HCT116 (cell line): ENCODE measurements around the gene PLCB1. TPM values are rescaled to one million over a fixed set of nuclear protein-coding genes. Genes with fewer than 3 reads are reported as not detected.

Experiments
- ATAC-seq: fragments of 200-7000 bp; cut with Tn5 transposase; 2 replicates; pipeline ENCODE4 v1.9.1; 2020; ENCODE audit warnings: mild to moderate bottlenecking, moderate library complexity
- BruUV-seq: library from RNA; stranded (reverse); fragments of 400-500 nt; replicated peaks from 2 replicates; lab custom pipeline; 2021; lab: Mats Ljungman, UMichigan
- CTCF ChIA-PET: fragments of 300-600 bp; sonication (Branson Sonifier 250); formaldehyde crosslinking; loops from one replicate; lab custom pipeline; 2021; ENCODE audit warnings: antibody characterized with exemption; lab: Charles Lee
- POLR2A ChIA-PET: fragments of 300-600, 350-600 bp; sonication (Branson Sonifier 250); formaldehyde crosslinking; loops from one replicate; lab custom pipeline; 2021; ENCODE audit warnings: antibody characterized with exemption; lab: Charles Lee
- RAD21 ChIA-PET, 2 experiments: fragments of 300-600 bp; sonication (Branson Sonifier 250); formaldehyde crosslinking; loops; one replicate each; lab custom pipeline; 2023; ENCODE audit warnings: low total read pairs in 2 of 2; ENCODE audit not compliant: uncharacterized antibody in 2 of 2, unreplicated experiment in 2 of 2, low non-redundant PET in 1 of 2; lab: Charles Lee
- DNase-seq: peaks from one replicate; pipeline ENCODE4 v3.0.0-alpha.2; 2010; ENCODE audit warnings: low read depth, low spot score
- H2AFZ ChIP-seq: fragments of 200-600 bp; shearing (Covaris generic), sonication (generic); 2 replicates; pipeline ENCODE4 v1.6.1; 2017; ENCODE audit warnings: low read depth, mixed run types, mixed read lengths, antibody characterized with exemption, low read length; ENCODE audit not compliant: poor library complexity, severe bottlenecking
- H3K27ac ChIP-seq: 2 replicates; pipeline ENCODE4 v1.5.1; 2012; ENCODE audit warnings: low read depth, low read length
- H3K27me3 ChIP-seq: fragments of 200-600 bp; sonication (generic); 2 replicates; pipeline ENCODE4 v1.6.1; 2016; ENCODE audit warnings: mixed run types, low read length, mixed read lengths; ENCODE audit not compliant: insufficient read depth
- H3K36me3 ChIP-seq, 2 experiments: fragments of 200-500 bp in 1 of 2; fragments of 200-600 bp in 1 of 2; sonication (Bioruptor generic) in 1 of 2; sonication (generic) in 1 of 2; 2 replicates each; pipeline versions ENCODE4 v1.5.1 to v1.6.1; 2014 to 2016; ENCODE audit warnings: low read length in 2 of 2, inconsistent platforms in 1 of 2, mixed read lengths in 1 of 2, mixed run types in 1 of 2; ENCODE audit not compliant: insufficient read depth in 2 of 2, control insufficient read depth in 1 of 2
- H3K4me1 ChIP-seq, 2 experiments: fragments of 200-600 bp in 1 of 2; sonication (generic) in 1 of 2; 2 replicates each; pipeline versions ENCODE4 v1.5.1 to v1.6.1; 2012 to 2017; ENCODE audit warnings: low read length in 2 of 2, inconsistent platforms in 1 of 2, mild to moderate bottlenecking in 1 of 2, mixed read lengths in 1 of 2, mixed run types in 1 of 2, moderate library complexity in 1 of 2; ENCODE audit not compliant: insufficient read depth in 2 of 2, control insufficient read depth in 1 of 2
- H3K4me2 ChIP-seq: fragments of 200-600 bp; sonication (generic); 2 replicates; pipeline ENCODE4 v1.6.1; 2017; ENCODE audit warnings: mixed run types, low read length, mixed read lengths
- H3K4me3 ChIP-seq, 2 experiments: fragments of 200-600 bp in 1 of 2; sonication (generic) in 1 of 2; replicated peaks in 1 of 2; 2 replicates each; pipeline ENCODE4 v1.5.1; 2011 to 2016; ENCODE audit warnings: low read length in 2 of 2, control low read depth in 1 of 2, low read depth in 1 of 2, mild to moderate bottlenecking in 1 of 2, mixed read lengths in 1 of 2, mixed run types in 1 of 2
- H3K79me2 ChIP-seq: fragments of 200-600 bp; sonication (generic); 2 replicates; pipeline ENCODE4 v1.6.1; 2017; ENCODE audit warnings: mild to moderate bottlenecking, mixed run types, low read length, moderate library complexity, mixed read lengths; ENCODE audit not compliant: insufficient read depth
- H3K9ac ChIP-seq: fragments of 200-600 bp; sonication (generic); 2 replicates; pipeline ENCODE4 v1.6.1; 2016; ENCODE audit warnings: low read length, mixed read lengths
- H3K9me2 ChIP-seq: fragments of 200-600 bp; sonication (generic), shearing (Covaris generic); 2 replicates; pipeline ENCODE4 v1.6.1; 2017; ENCODE audit warnings: mixed run types, mild to moderate bottlenecking, moderate library complexity; ENCODE audit not compliant: insufficient read depth
- H3K9me3 ChIP-seq, 2 experiments: fragments of 200-500 bp in 1 of 2; fragments of 200-600 bp in 1 of 2; sonication (Bioruptor generic) in 1 of 2; sonication (generic) in 1 of 2; 2 replicates each; pipeline ENCODE4 v1.6.1; 2014 to 2017; ENCODE audit warnings: low read length in 2 of 2, mixed read lengths in 2 of 2, inconsistent platforms in 1 of 2, low read depth in 1 of 2, mild to moderate bottlenecking in 1 of 2, mixed run types in 1 of 2, moderate library complexity in 1 of 2; ENCODE audit not compliant: control insufficient read depth in 1 of 2, insufficient read depth in 1 of 2
- H4K20me1 ChIP-seq: fragments of 200-600 bp; sonication (generic), shearing (Covaris generic); 2 replicates; pipeline ENCODE4 v1.6.1; 2017; ENCODE audit warnings: mixed run types, mild to moderate bottlenecking, moderate library complexity; ENCODE audit not compliant: insufficient read depth
- ATF3 ChIP-seq: IDR thresholded peaks from 2 replicates; pipeline ENCODE4 v1.6.1; 2012
- EZH2 ChIP-seq: fragments of 200-600 bp; sonication (generic); IDR thresholded peaks from 2 replicates; pipeline ENCODE4 v1.6.1; 2017; ENCODE audit warnings: antibody characterized with exemption, mixed run types
- POLR2A ChIP-seq: IDR thresholded peaks from 2 replicates; pipeline ENCODE4 v1.7.0; 2011; ENCODE audit warnings: borderline replicate concordance; ENCODE audit not compliant: insufficient read depth, insufficient read length; ENCODE audit errors: extremely low read depth
- REST ChIP-seq: IDR thresholded peaks from 2 replicates; pipeline ENCODE4 v1.6.1; 2012; ENCODE audit warnings: low read depth
- YY1 ChIP-seq: IDR thresholded peaks from 2 replicates; pipeline ENCODE4 v1.6.1; 2011; ENCODE audit warnings: low read length, low read depth, moderate library complexity, mild to moderate bottlenecking; ENCODE audit not compliant: insufficient replicate concordance; ENCODE audit errors: extremely low read depth
- ZFX ChIP-seq: fragments of 450-650 bp; IDR thresholded peaks from 2 replicates; pipeline ENCODE4 v1.6.1; 2017
- intact Hi-C: fragments of 100-400 bp; cut with micrococcal nuclease; formaldehyde crosslinking; loops from 2 replicates; pipeline ENCODE4 v1.10.0; 2022
- total RNA-seq: library from RNA; stranded (reverse); gene quantifications from one replicate; pipeline ENCODE4 v1.2.1, GENCODE V29; 2021; ENCODE audit not compliant: unreplicated experiment

PLCB1 gene
- total RNA-seq, 1 experiment from 2014 or later, result 15.8 TPM

GRCh38 chr20:8578161-8578865, 446.2 kb downstream of the PLCB1 start:
- no TSS peak for BruUV-seq
- Histone ChIP-seq H3K9ac (no peak overlapping the region), H3K4me1 (no peaks in the 10 kb centered on the region), H3K9me2 (no peaks in the 10 kb centered on the region), H4K20me1 (no peaks in the 10 kb centered on the region), H3K4me2 (no peak overlapping the region), H3K36me3 (no peaks in the 10 kb centered on the region), H3K4me3 (no peak overlapping the region), H3K9me3 (no peaks in the 10 kb centered on the region), H3K79me2 (no peaks in the 10 kb centered on the region), H2AFZ (no peak overlapping the region), H3K27ac (no peak overlapping the region), H3K27me3 (no peaks in the 10 kb centered on the region)
- ChIA-PET POLR2A (no interaction called here), CTCF (no interaction called here), RAD21 (no interaction called here)
- TF ChIP-seq ZFX (no peak), REST (no peak), POLR2A (no peak), ATF3 (no peak), YY1 (no peak), EZH2 (no peak)
- DNase-seq (no peak), ATAC-seq (no peak)
- intact Hi-C loops, result no loop called here
